Peyer's patch (tissue), 4 donors: ENCODE data around the gene MRPL24. TPM values are rescaled to one million over a fixed set of nuclear protein-coding genes. Genes with fewer than 3 reads are reported as not detected.
"Not testable (repeated sequence)": the region's sequence is repeated elsewhere in the genome, so short reads cannot be mapped to it uniquely, and the experiment has no call there.

Experiments
- DNase-seq, 3 donors: peaks; one replicate each; pipeline ENCODE4 v3.0.0-alpha.2; 2017 to 2019
- H3K27ac ChIP-seq, 4 donors: fragments of 200-600 bp; sonication (generic); one replicate each; pipeline ENCODE4 v1.5.1; 2016 to 2019
- H3K27me3 ChIP-seq, 2 donors: fragments of 200-600 bp; sonication (generic); one replicate each; pipeline ENCODE4 v1.5.1; 2019
- H3K36me3 ChIP-seq, 3 donors: fragments of 200-600 bp; sonication (generic); one replicate each; pipeline ENCODE4 v1.5.1; 2016 to 2019
- H3K4me1 ChIP-seq, 4 donors: fragments of 200-600 bp; sonication (generic); one replicate each; pipeline ENCODE4 v1.5.1; 2016 to 2019
- H3K4me3 ChIP-seq, 4 donors: fragments of 200-600 bp; sonication (generic); 1 replicate in 3 of 4; 2 replicates in 1 of 4; pipeline ENCODE4 v1.5.1; 2016 to 2019; ENCODE audit warnings: mild to moderate bottlenecking in 1 of 4
- H3K9me3 ChIP-seq, 4 donors: fragments of 200-600 bp; sonication (generic); one replicate each; pipeline ENCODE4 v1.5.1; 2016 to 2019; ENCODE audit warnings: mild to moderate bottlenecking in 1 of 4
- POLR2A ChIP-seq, 2 donors: fragments of 450-650 bp; IDR thresholded peaks; one replicate each; pipeline ENCODE4 v1.5.1; 2017; ENCODE audit warnings: antibody characterized with exemption in 2 of 2, mild to moderate bottlenecking in 2 of 2, moderate library complexity in 2 of 2
- total RNA-seq, 4 donors: library from RNA; depleted of rRNA; stranded (reverse); fragments of >200 nt; gene quantifications; one replicate each; pipeline ENCODE4 v1.1.0, GENCODE V29; 2016
- TF ChIP-seq, protein P1 (sequence below), 6 experiments: fragments of 450-650 bp in 4 of 6; fragments of 200-600 bp in 2 of 6; sonication (generic) in 1 of 6; IDR thresholded peaks; one replicate each; pipeline ENCODE4 v1.5.1; 2017 to 2019; ENCODE audit warnings: antibody characterized with exemption in 6 of 6, mild to moderate bottlenecking in 3 of 6, moderate library complexity in 1 of 6

Gene MRPL24
- total RNA-seq, 4 donors from 2014 or later = 15.7 to 35.8 (median 22.0) TPM

DNA sequence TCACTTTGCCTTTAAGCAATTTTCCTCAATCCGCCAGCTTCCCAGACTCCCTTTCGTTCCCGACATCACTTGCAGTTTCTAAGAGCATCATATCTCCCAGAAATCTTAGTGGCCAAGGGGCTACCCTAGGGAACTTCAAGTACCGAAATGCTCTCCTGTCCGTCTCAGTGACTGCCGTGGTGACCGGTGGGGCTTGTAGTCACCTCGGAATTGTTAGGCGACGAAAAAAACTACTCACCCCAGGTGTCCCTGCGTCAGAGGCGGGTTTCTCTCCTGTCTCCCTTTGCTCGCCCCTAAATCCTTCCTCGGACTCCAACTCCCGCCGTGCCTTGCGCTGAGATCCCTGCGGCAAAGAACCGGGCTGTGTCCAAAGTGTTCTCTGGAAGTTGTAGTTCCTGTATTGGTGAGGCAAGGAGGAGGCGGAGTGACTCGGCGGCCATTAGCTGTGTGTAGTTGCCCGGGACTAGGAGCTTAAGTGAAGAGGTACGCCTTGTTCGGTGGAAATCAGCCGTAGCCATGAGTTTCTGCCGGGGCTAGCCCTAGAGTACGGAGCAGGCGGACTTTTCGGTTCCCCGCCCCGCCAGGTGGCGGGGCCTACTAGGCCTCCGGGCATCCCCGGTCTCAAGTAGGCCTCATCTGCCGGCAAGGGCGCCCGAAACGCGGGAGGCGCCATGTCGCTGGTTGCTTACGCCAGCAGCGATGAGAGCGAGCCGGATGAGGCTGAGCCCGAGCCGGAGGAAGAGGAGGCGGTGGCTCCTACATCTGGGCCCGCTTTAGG is 26.4 kb upstream of the MRPL24 start, which contains the start of gene PRCC:
Gene PRCC, plus strand, starts transcription at position 435 of the 778 bp plus-strand sequence. Its CDS starts 237 bp downstream, at position 672.
- no peaks in the 10 kb centered on the region for H3K9me3 ChIP-seq
- DNase-seq = peak; percentile 97 to 99 (median 97)
- peaks cover 0 to 36% (median 4%) of the 10 kb centered on the region in 4 donors for H3K4me1 ChIP-seq
- H3K4me3 ChIP-seq = peak within 1 kb of the TSS; percentile 85 to 92 (median 88)
- peak within 1 kb of the TSS; percentile 85 to 92 (median 92) for H3K27ac ChIP-seq
- H3K36me3 ChIP-seq = peaks cover 0 to 18% (median 0%) of the 10 kb centered on the region in 3 donors
- TF ChIP-seq, protein P1, sequence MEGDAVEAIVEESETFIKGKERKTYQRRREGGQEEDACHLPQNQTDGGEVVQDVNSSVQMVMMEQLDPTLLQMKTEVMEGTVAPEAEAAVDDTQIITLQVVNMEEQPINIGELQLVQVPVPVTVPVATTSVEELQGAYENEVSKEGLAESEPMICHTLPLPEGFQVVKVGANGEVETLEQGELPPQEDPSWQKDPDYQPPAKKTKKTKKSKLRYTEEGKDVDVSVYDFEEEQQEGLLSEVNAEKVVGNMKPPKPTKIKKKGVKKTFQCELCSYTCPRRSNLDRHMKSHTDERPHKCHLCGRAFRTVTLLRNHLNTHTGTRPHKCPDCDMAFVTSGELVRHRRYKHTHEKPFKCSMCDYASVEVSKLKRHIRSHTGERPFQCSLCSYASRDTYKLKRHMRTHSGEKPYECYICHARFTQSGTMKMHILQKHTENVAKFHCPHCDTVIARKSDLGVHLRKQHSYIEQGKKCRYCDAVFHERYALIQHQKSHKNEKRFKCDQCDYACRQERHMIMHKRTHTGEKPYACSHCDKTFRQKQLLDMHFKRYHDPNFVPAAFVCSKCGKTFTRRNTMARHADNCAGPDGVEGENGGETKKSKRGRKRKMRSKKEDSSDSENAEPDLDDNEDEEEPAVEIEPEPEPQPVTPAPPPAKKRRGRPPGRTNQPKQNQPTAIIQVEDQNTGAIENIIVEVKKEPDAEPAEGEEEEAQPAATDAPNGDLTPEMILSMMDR (IDR thresholded peaks at IDR 0.05) = peak in 1 of 6 experiments; percentile 10
- peak; percentile 9 to 48 for TF ChIP-seq POLR2A (IDR thresholded peaks at IDR 0.05)
- no peaks in the 10 kb centered on the region for H3K27me3 ChIP-seq

DNA sequence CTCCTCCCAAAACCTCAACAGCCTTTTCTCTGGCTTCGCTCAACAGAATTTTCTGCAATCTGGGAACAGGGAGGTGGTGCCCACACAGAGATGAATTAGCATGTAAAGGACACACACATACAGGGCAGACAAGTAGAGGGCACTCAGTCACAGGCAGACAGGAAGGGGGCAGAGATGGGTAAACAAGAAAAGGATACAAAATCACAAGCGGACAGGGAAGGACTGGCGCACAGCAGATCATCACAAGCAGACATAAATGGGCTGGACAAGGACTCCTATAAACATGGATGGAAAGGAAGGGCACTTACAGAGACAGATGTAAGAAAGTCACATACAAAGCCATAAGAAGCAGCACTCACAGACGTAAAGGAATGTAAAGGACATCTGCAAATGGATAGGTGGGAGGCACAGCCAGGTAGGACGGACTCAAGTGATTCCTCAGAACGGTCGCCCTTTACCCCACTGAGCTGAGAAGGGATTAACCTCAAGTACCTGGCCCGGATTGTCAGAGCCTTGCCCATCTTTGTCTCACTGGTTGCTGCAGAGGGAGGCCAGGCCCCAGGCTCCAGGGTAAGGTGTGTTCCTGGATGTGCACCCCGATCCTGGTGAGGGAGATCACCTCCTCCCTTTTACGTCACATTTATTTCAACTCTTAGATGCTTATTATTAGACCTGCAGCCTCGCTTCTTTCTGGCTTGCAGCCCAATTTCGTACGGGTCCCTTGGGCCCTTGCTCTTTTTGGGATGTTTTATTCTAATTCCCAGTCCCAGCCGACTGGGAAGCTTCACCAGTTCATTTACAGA is 25.6 kb upstream of the MRPL24 start:
- TF ChIP-seq POLR2A (IDR thresholded peaks at IDR 0.05) = peak in 1 of 2 donors; percentile 33
- TF ChIP-seq, protein P1 (IDR thresholded peaks at IDR 0.05) = no peak
- peak in 2 of 3 donors; percentile 14 to 74 for DNase-seq
- peaks cover 0 to 36% (median 4%) of the 10 kb centered on the region in 4 donors for H3K4me1 ChIP-seq
- peaks cover 0 to 16% (median 0%) of the 10 kb centered on the region in 3 donors for H3K36me3 ChIP-seq
- H3K27ac ChIP-seq = peak overlapping the region; percentile 73 to 92 (median 83)
- H3K27me3 ChIP-seq = no peaks in the 10 kb centered on the region
- H3K4me3 ChIP-seq = peak overlapping the region; percentile 45 to 88 (median 77)
- H3K9me3 ChIP-seq = no peaks in the 10 kb centered on the region

DNA sequence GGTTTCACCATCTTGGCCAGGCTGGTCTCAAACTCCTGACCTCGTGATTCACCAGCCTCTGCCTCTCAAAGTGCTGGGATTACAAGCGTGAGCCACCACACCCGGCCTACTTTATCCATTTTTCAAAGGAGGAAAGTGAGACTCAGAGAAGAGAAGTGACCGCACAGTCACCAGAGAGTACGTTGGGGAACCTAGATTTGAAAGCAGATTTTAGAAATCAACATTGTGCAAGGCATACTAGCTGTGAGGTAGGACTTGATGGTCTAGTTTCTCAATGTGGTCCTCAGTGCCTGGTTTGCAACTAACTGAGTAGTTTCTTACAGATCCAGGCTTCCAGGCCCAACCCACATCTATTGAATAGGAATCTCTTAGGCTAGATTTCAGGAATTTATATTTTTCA is 24.8 kb upstream of the MRPL24 start:
- Histone ChIP-seq H3K4me3 (peak overlapping the region in 3 of 4 donors; percentile 45 to 88 (median 69)), H3K36me3 (peaks cover 0 to 8% (median 0%) of the 10 kb centered on the region in 3 donors), H3K4me1 (peaks cover 0 to 31% (median 4%) of the 10 kb centered on the region in 4 donors), H3K27ac (peak overlapping the region in 1 of 4 donors; percentile 73), H3K27me3 (no peaks in the 10 kb centered on the region), H3K9me3 (no peaks in the 10 kb centered on the region)
- TF ChIP-seq, protein P1 (IDR thresholded peaks at IDR 0.05) = no peak
- no peak for TF ChIP-seq POLR2A (IDR thresholded peaks at IDR 0.05)
- DNase-seq = peak in 1 of 3 donors; percentile 2

DNA sequence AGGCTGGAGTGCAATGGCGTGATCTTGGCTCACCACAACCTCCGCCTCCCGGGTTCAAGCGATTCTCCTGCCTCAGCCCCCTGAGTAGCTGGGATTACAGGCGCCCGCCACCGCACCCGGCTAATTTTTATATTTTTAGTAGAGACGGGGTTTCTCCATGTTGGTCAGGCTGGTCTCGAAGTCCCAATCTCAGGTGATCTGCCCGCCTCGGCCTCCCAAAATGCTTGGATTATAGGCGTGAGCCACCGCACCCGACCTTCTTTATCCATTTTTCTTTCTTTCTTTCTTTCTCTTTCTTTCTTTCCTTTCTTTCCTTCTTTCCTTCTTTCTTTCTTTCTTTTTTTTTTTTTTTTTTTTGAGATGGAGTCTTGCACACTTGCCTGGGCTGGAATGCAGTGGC is 24.2 kb upstream of the MRPL24 start:
- not testable (repeated sequence) for H3K9me3 ChIP-seq, H3K4me3 ChIP-seq, H3K27ac ChIP-seq, H3K27me3 ChIP-seq, H3K36me3 ChIP-seq, DNase-seq
- H3K4me1 ChIP-seq = peaks cover 0 to 27% (median 4%) of the 10 kb centered on the region in 4 donors

DNA sequence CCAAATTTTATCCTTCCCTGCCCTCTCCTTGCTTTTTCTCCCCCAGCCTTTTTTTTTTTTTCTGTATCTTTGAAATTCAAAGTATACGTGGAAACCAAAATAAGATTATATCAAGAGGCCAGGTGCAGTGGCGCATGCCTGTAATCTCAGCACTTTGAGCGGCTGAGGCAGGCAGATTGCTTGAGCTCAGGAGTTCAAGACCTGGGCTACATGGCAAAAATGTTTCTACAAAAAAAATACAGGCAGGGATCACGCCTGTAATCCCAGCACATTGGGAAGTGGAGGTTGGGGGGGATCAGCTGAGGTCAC is 19.9 kb upstream of the MRPL24 start:
- TF ChIP-seq POLR2A (IDR thresholded peaks at IDR 0.05) = no peak
- TF ChIP-seq, protein P1 (IDR thresholded peaks at IDR 0.05) = no peak
- Histone ChIP-seq H3K9me3 (no peaks in the 10 kb centered on the region), H3K27me3 (no peaks in the 10 kb centered on the region), H3K4me1 (peaks cover 0 to under 1% (median 0%) of the 10 kb centered on the region in 4 donors), H3K27ac (no peak overlapping the region), H3K4me3 (no peak overlapping the region), H3K36me3 (no peaks in the 10 kb centered on the region)
- DNase-seq = no peak
